ENCODE measurements around the gene RP2.

DNA sequence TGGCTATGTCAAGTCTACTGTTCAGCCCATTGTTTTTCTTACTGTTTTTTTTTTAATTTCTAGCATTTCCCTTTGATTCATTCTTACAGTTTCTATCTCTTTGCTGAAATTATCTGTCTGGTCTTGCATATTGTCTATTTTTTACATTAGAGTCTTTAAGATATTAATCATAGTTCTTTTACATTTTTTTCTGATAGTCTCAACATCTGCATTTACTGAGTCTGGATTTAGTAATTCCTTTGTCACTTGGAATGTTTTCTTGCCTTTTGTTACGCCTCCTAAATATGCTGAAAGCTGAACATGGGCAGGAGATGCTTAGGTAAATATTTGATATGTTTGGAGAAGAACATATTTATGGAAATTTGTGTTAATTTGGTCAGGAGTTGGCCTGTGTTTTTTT lies 85.8 kb downstream of the RP2 start:
- TF ChIP-seq POLR2AphosphoS5 (IDR thresholded peaks at IDR 0.05; ENCODE audit: low read depth, low read length) = no peak
- TF ChIP-seq, protein P1, sequence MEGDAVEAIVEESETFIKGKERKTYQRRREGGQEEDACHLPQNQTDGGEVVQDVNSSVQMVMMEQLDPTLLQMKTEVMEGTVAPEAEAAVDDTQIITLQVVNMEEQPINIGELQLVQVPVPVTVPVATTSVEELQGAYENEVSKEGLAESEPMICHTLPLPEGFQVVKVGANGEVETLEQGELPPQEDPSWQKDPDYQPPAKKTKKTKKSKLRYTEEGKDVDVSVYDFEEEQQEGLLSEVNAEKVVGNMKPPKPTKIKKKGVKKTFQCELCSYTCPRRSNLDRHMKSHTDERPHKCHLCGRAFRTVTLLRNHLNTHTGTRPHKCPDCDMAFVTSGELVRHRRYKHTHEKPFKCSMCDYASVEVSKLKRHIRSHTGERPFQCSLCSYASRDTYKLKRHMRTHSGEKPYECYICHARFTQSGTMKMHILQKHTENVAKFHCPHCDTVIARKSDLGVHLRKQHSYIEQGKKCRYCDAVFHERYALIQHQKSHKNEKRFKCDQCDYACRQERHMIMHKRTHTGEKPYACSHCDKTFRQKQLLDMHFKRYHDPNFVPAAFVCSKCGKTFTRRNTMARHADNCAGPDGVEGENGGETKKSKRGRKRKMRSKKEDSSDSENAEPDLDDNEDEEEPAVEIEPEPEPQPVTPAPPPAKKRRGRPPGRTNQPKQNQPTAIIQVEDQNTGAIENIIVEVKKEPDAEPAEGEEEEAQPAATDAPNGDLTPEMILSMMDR (IDR thresholded peaks at IDR 0.05 in 2 of 3, conservative IDR thresholded peaks at IDR 0.05 in 1 of 3; ENCODE audit: borderline replicate concordance in 1 of 3, insufficient read depth in 1 of 3, low read depth in 2 of 3, low read length in 2 of 3) = no peak
- no peak for TF ChIP-seq ELF1 (IDR thresholded peaks at IDR 0.05; ENCODE audit: borderline replicate concordance, low read depth)
- TF ChIP-seq, protein P2, sequence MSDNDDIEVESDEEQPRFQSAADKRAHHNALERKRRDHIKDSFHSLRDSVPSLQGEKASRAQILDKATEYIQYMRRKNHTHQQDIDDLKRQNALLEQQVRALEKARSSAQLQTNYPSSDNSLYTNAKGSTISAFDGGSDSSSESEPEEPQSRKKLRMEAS (IDR thresholded peaks at IDR 0.05) = no peak
- no peak for TF ChIP-seq POLR2A (IDR thresholded peaks at IDR 0.05; ENCODE audit: borderline replicate concordance, extremely low read depth, insufficient read depth, insufficient read length)
- TF ChIP-seq RAD21 (IDR thresholded peaks at IDR 0.05; ENCODE audit: low read depth) = no peak
- TF ChIP-seq ATF3 (IDR thresholded peaks at IDR 0.05) = no peak
- TF ChIP-seq SP1 (IDR thresholded peaks at IDR 0.05; ENCODE audit: low read depth) = no peak
- TF ChIP-seq EZH2 (IDR thresholded peaks at IDR 0.05) = no peak
- TF ChIP-seq, protein P3, sequence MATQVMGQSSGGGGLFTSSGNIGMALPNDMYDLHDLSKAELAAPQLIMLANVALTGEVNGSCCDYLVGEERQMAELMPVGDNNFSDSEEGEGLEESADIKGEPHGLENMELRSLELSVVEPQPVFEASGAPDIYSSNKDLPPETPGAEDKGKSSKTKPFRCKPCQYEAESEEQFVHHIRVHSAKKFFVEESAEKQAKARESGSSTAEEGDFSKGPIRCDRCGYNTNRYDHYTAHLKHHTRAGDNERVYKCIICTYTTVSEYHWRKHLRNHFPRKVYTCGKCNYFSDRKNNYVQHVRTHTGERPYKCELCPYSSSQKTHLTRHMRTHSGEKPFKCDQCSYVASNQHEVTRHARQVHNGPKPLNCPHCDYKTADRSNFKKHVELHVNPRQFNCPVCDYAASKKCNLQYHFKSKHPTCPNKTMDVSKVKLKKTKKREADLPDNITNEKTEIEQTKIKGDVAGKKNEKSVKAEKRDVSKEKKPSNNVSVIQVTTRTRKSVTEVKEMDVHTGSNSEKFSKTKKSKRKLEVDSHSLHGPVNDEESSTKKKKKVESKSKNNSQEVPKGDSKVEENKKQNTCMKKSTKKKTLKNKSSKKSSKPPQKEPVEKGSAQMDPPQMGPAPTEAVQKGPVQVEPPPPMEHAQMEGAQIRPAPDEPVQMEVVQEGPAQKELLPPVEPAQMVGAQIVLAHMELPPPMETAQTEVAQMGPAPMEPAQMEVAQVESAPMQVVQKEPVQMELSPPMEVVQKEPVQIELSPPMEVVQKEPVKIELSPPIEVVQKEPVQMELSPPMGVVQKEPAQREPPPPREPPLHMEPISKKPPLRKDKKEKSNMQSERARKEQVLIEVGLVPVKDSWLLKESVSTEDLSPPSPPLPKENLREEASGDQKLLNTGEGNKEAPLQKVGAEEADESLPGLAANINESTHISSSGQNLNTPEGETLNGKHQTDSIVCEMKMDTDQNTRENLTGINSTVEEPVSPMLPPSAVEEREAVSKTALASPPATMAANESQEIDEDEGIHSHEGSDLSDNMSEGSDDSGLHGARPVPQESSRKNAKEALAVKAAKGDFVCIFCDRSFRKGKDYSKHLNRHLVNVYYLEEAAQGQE (IDR thresholded peaks at IDR 0.05; ENCODE audit: low read depth) = no peak
- TF ChIP-seq JUND (IDR thresholded peaks at IDR 0.05) = no peak
- TF ChIP-seq CBX3 (IDR thresholded peaks at IDR 0.05; ENCODE audit: low read depth) = no peak
- TF ChIP-seq ZFX (IDR thresholded peaks at IDR 0.05) = no peak

Measured in HCT116 (cell line).